OCI-LY1 (cell line): ENCODE results near the gene PHAX.
"Not testable (repeated sequence)": the region's sequence is repeated elsewhere in the genome, so short reads cannot be mapped to it uniquely, and the experiment has no call there.

ENCODE experiments used
- H2AFZ ChIP-seq: fragments of 200-600 bp; sonication (generic), shearing (Covaris generic); 2 replicates; pipeline ENCODE4 v1.6.0; 2014; ENCODE audit warnings: antibody characterized with exemption, mild to moderate bottlenecking, low read length
- H3F3A ChIP-seq: fragments of 200-600 bp; sonication (generic), shearing (Covaris generic); 2 replicates; pipeline ENCODE4 v1.6.0; 2014; ENCODE audit warnings: mild to moderate bottlenecking, antibody characterized with exemption, low read length, moderate library complexity; ENCODE audit not compliant: insufficient read depth
- H3K27ac ChIP-seq: fragments of 200-600 bp; sonication (generic); 2 replicates; pipeline ENCODE4 v1.5.1; 2014; ENCODE audit warnings: low read length, mixed run types, mild to moderate bottlenecking, low read depth; ENCODE audit not compliant: poor library complexity, severe bottlenecking
- H3K27me3 ChIP-seq: fragments of 200-600 bp; sonication (generic); 2 replicates; pipeline ENCODE4 v1.6.0; 2014; ENCODE audit warnings: antibody characterized with exemption, mild to moderate bottlenecking, low read length, moderate library complexity; ENCODE audit not compliant: insufficient read depth
- H3K36me3 ChIP-seq: fragments of 200-600 bp; sonication (generic); 2 replicates; pipeline ENCODE4 v1.6.1; 2014; ENCODE audit warnings: mild to moderate bottlenecking, antibody characterized with exemption, low read length, moderate library complexity, mixed read lengths; ENCODE audit not compliant: insufficient read depth
- H3K4me1 ChIP-seq: fragments of 200-600 bp; sonication (generic); 2 replicates; pipeline ENCODE4 v1.5.1; 2014; ENCODE audit warnings: mild to moderate bottlenecking, low read length, moderate library complexity; ENCODE audit not compliant: insufficient read depth, severe bottlenecking
- H3K4me2 ChIP-seq: fragments of 200-600 bp; sonication (generic), shearing (Covaris generic); 2 replicates; pipeline ENCODE4 v1.6.1; 2014; ENCODE audit warnings: low read length
- H3K4me3 ChIP-seq: fragments of 200-600 bp; sonication (generic); 2 replicates; pipeline ENCODE4 v1.5.1; 2014; ENCODE audit warnings: low read length, low read depth, mild to moderate bottlenecking, mixed read lengths; ENCODE audit not compliant: poor library complexity, severe bottlenecking
- H3K79me2 ChIP-seq: fragments of 200-600 bp; shearing (Covaris generic); 2 replicates; pipeline ENCODE4 v1.6.1; 2016; ENCODE audit warnings: mixed run types, low read length, mixed read lengths; ENCODE audit not compliant: insufficient read depth
- H3K9ac ChIP-seq: fragments of 200-600 bp; sonication (generic), shearing (Covaris generic); 2 replicates; pipeline ENCODE4 v1.6.1; 2014; ENCODE audit warnings: mild to moderate bottlenecking, low read length, mixed read lengths
- H3K9me2 ChIP-seq: fragments of 200-600 bp; sonication (generic), shearing (Covaris generic); 2 replicates; pipeline ENCODE4 v1.6.1; 2014; ENCODE audit warnings: low read depth, mild to moderate bottlenecking, low read length, mixed read lengths
- H3K9me3 ChIP-seq: fragments of 200-600 bp; shearing (Covaris generic); 2 replicates; pipeline ENCODE4 v1.6.1; 2014; ENCODE audit warnings: low read length, mixed read lengths
- H4K20me1 ChIP-seq: fragments of 200-600 bp; sonication (generic), shearing (Covaris generic); 2 replicates; pipeline ENCODE4 v1.6.0; 2016; ENCODE audit warnings: mild to moderate bottlenecking, low read length; ENCODE audit not compliant: insufficient read depth
- EZH2 ChIP-seq: fragments of 200-600 bp; sonication (generic), shearing (Covaris generic); IDR thresholded peaks from 2 replicates; pipeline ENCODE4 v1.8.0; 2017; ENCODE audit warnings: borderline replicate concordance, mixed run types, mild to moderate bottlenecking, antibody characterized with exemption, low read length, moderate library complexity, mixed read lengths
- TF ChIP-seq, protein P1 (sequence below): fragments of 200-600 bp; sonication (generic), shearing (Covaris generic); IDR thresholded peaks from 2 replicates; pipeline ENCODE4 v1.5.1; 2017; ENCODE audit warnings: mild to moderate bottlenecking, antibody characterized with exemption, low read length, moderate library complexity, mixed read lengths

The PHAX gene

GRCh38 chr5:126613941-126614592, 13.3 kb downstream of the PHAX start:
- H3K4me1 ChIP-seq: peaks cover 7% of the 10 kb centered on the region
- H3K4me2 ChIP-seq: no peak overlapping the region

DNA sequence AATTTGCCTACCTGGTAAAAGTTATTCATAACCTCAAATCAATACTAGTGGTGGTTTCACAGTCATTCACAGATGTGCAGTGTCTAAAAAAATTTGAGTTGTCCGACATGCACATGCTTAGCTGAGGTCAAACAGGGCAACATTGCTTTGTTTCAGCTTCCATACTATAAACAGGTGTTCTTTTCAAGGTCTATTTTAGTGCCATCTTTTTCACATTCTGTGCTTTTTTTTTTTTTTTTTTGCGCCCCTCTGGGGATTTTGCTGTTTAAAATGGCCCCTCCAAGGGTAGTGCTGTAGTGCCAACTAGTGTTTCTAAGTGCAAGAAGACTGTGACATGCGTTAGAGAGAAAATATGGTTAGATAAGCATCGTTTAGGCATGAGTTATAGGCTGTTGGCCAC, 14.5 kb downstream of the PHAX start:
- Histone ChIP-seq H3K36me3 (peaks cover 66% of the 10 kb centered on the region), H3K27ac (no peak overlapping the region), H2AFZ (no peak overlapping the region), H3F3A (no peaks in the 10 kb centered on the region), H4K20me1 (no peaks in the 10 kb centered on the region), H3K9me2 (no peaks in the 10 kb centered on the region), H3K9ac (no peak overlapping the region), H3K4me1 (peaks cover 7% of the 10 kb centered on the region), H3K9me3 (no peaks in the 10 kb centered on the region), H3K79me2 (no peaks in the 10 kb centered on the region; the same call in 1 of the 2 replicates), H3K4me3 (no peak overlapping the region), H3K27me3 (no peaks in the 10 kb centered on the region), H3K4me2 (no peak overlapping the region)
- TF ChIP-seq, protein P1, sequence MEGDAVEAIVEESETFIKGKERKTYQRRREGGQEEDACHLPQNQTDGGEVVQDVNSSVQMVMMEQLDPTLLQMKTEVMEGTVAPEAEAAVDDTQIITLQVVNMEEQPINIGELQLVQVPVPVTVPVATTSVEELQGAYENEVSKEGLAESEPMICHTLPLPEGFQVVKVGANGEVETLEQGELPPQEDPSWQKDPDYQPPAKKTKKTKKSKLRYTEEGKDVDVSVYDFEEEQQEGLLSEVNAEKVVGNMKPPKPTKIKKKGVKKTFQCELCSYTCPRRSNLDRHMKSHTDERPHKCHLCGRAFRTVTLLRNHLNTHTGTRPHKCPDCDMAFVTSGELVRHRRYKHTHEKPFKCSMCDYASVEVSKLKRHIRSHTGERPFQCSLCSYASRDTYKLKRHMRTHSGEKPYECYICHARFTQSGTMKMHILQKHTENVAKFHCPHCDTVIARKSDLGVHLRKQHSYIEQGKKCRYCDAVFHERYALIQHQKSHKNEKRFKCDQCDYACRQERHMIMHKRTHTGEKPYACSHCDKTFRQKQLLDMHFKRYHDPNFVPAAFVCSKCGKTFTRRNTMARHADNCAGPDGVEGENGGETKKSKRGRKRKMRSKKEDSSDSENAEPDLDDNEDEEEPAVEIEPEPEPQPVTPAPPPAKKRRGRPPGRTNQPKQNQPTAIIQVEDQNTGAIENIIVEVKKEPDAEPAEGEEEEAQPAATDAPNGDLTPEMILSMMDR: peak; percentile 40; the same call in 1 of the 2 replicates
- TF ChIP-seq EZH2: no peak

More at GRCh38 chr5:126613941-126614592, 13.3 kb downstream of the PHAX start:
- no peaks in the 10 kb centered on the region for H3F3A ChIP-seq
- H4K20me1 ChIP-seq: no peaks in the 10 kb centered on the region
- H3K4me3 ChIP-seq: no peak overlapping the region
- no peak overlapping the region for H3K27ac ChIP-seq
- no peaks in the 10 kb centered on the region for H3K27me3 ChIP-seq
- H3K79me2 ChIP-seq: no peaks in the 10 kb centered on the region; the same call in 1 of the 2 replicates
- H3K36me3 ChIP-seq: peaks cover 68% of the 10 kb centered on the region
- TF ChIP-seq, protein P1: no peak
- TF ChIP-seq EZH2: no peak
- no peak overlapping the region for H3K9ac ChIP-seq
- H3K9me3 ChIP-seq: no peaks in the 10 kb centered on the region
- H3K9me2 ChIP-seq: no peaks in the 10 kb centered on the region
- no peak overlapping the region for H2AFZ ChIP-seq

- H4K20me1 ChIP-seq, H3K4me2 ChIP-seq, H3K9me2 ChIP-seq, H3K27ac ChIP-seq, H3K4me3 ChIP-seq, H3K4me1 ChIP-seq, H3K79me2 ChIP-seq, H3K9me3 ChIP-seq, H3K27me3 ChIP-seq, H3F3A ChIP-seq, H3K9ac ChIP-seq, H2AFZ ChIP-seq: not testable (repeated sequence)
- H3K36me3 ChIP-seq: peaks cover 70% of the 10 kb centered on the region
Observed at GRCh38 chr5:126617603-126618002, 16.9 kb downstream of the PHAX start.

- Histone ChIP-seq H3F3A (no peaks in the 10 kb centered on the region), H3K9me2 (no peaks in the 10 kb centered on the region), H2AFZ (no peak overlapping the region), H3K79me2 (no peaks in the 10 kb centered on the region; the same call in 1 of the 2 replicates), H3K27me3 (no peaks in the 10 kb centered on the region), H4K20me1 (no peaks in the 10 kb centered on the region), H3K4me1 (peaks cover 7% of the 10 kb centered on the region), H3K27ac (no peak overlapping the region), H3K4me2 (no peak overlapping the region), H3K9ac (no peak overlapping the region), H3K4me3 (no peak overlapping the region), H3K36me3 (peaks cover 70% of the 10 kb centered on the region), H3K9me3 (no peaks in the 10 kb centered on the region)
- no peak for TF ChIP-seq EZH2
Observed at GRCh38 chr5:126619781-126620180, 19.0 kb downstream of the PHAX start.
